Inflammatory macrophage (primary cell): Measurements from ENCODE around the gene COL1A2.

Experiments used
- DNase-seq, 2 donors: peaks; one replicate each; pipeline ENCODE4 v3.0.0-alpha.2; 2020 to 2022

The COL1A2 gene

GRCh38 chr7:94436700-94437099, 42.0 kb downstream of the COL1A2 start:
- DNase-seq: no peak

GRCh38 chr7:94439893-94440381, 45.2 kb downstream of the COL1A2 start:
- DNase-seq: no peak

- no peak for DNase-seq
Measured at GRCh38 chr7:94440451-94441039, 45.9 kb downstream of the COL1A2 start.

- DNase-seq: no peak
Measured at GRCh38 chr7:94441138-94441537, 46.4 kb downstream of the COL1A2 start.

- no peak for DNase-seq
Measured at GRCh38 chr7:94442639-94443038, 47.9 kb downstream of the COL1A2 start.

GRCh38 chr7:94444813-94445212, 50.1 kb downstream of the COL1A2 start:
- no peak for DNase-seq

GRCh38 chr7:94445696-94446194, 51.0 kb downstream of the COL1A2 start:
- DNase-seq: no peak

GRCh38 chr7:94446308-94446707, 51.6 kb downstream of the COL1A2 start:
- no peak for DNase-seq

- peak; percentile 2 to 48 for DNase-seq
Measured at GRCh38 chr7:94449151-94449725, 54.5 kb downstream of the COL1A2 start.

- no peak for DNase-seq
Measured at GRCh38 chr7:94450044-94450697, 55.5 kb downstream of the COL1A2 start.

GRCh38 chr7:94451187-94451586, 56.5 kb downstream of the COL1A2 start:
- no peak for DNase-seq

- no peak for DNase-seq
Measured at GRCh38 chr7:94452239-94452638, 57.5 kb downstream of the COL1A2 start.

- peak in 1 of 2 donors; percentile 33 for DNase-seq
Measured at GRCh38 chr7:94453898-94454297, 59.2 kb downstream of the COL1A2 start.

GRCh38 chr7:94458041-94458440, 63.3 kb downstream of the COL1A2 start:
- no peak for DNase-seq

GRCh38 chr7:94466516-94466915, 71.8 kb downstream of the COL1A2 start:
- DNase-seq: no peak

GRCh38 chr7:94471604-94472003, 76.9 kb downstream of the COL1A2 start:
- DNase-seq: no peak

GRCh38 chr7:94472608-94473007, 77.9 kb downstream of the COL1A2 start:
- DNase-seq: no peak

- no peak for DNase-seq
Measured at GRCh38 chr7:94476251-94476840, 81.7 kb downstream of the COL1A2 start.

GRCh38 chr7:94477878-94478277, 83.2 kb downstream of the COL1A2 start:
- no peak for DNase-seq

GRCh38 chr7:94478648-94479214, 84.0 kb downstream of the COL1A2 start:
- DNase-seq: no peak
